Epithelial cell of alveolus of lung (primary cell): Measurements from ENCODE around the gene GNPDA1. TPM values are rescaled to one million over a fixed set of nuclear protein-coding genes. Genes with fewer than 3 reads are reported as not detected.

Experiments
- total RNA-seq: library from RNA; depleted of rRNA; stranded (reverse); fragments of >200 nt; gene quantifications from 2 replicates; pipeline ENCODE4 v1.2.1, GENCODE V29; 2015

Gene GNPDA1
- total RNA-seq: 31.3 and 52.8 TPM in 2 replicates

GRCh38 chr5:142012792-142013388 lies at the start of gene GNPDA1:
Gene GNPDA1, minus strand, starts transcription at chr5:142013027. Its CDS starts 992 bp downstream, at chr5:142012035.

GRCh38 chr5:141968914-141969608 lies 43.8 kb downstream of the GNPDA1 start, which contains the start of gene RNF14:
Gene RNF14, plus strand, starts transcription at chr5:141969105. Its CDS starts 4,484 bp downstream, at chr5:141973589.

GRCh38 chr5:141958113-141958512 lies 54.7 kb downstream of the GNPDA1 start, which contains the start of gene PCDH12:
Gene PCDH12, minus strand, starts transcription at chr5:141958202. Its CDS starts 351 bp downstream, at chr5:141957851.

Other genes starting within 250 kb of the GNPDA1 start
- 1.4 and 7.4 TPM in 2 replicates for gene PCDH1, start 134.6 kb downstream of the GNPDA1 start, total RNA-seq
- gene DELE1, start 89.2 kb downstream of the GNPDA1 start, total RNA-seq: 35.0 and 75.5 TPM in 2 replicates
- 0.64 and 1.3 TPM in 2 replicates for gene PCDH12, start 54.8 kb downstream of the GNPDA1 start, total RNA-seq
- gene RNF14, start 43.9 kb downstream of the GNPDA1 start, total RNA-seq: 33.7 and 58.6 TPM in 2 replicates
- 53.7 and 62.3 TPM in 2 replicates for gene NDFIP1, start 95.8 kb upstream of the GNPDA1 start, total RNA-seq